ENCODE measurements around the gene TARS3.

Gene TARS3

DNA sequence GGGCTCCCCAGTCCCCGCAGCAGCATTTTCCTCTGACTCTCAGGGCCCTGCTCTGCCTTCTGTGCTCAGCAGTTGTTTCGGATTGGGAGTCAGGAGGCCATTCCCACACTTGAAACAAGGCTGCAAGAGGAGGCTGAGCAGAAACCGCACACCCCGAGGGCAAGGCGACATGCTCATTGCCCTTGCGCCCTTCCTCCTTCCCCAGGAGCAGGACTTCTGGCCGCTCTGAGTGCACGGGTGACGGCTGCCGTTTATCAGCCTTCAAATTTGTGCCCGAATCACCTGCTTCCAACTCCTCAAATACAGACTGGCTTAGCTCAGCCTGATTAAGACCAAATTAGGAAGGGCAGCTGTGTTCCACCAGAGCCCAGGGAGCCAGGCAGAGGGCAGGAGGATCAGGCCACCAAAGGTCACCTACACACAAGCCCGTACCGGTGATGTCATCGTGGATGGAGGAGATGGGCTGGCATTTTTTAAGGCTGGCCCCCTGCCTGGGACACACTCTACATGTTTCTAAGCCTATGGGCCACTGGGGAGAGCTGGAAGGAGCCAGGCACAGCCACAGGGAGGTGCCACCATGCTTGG, 110.2 kb downstream of the TARS3 start:
- ATAC-seq = no peak; the same call in 1 of the 3 replicates
- TF ChIP-seq ARNTL (CRISPR knock-in tag; IDR thresholded peaks at IDR 0.05; ENCODE audit: borderline replicate concordance, low read depth) (no peak), ZC3H10 (CRISPR knock-in tag; IDR thresholded peaks at IDR 0.05) (no peak), TOX (CRISPR knock-in tag; IDR thresholded peaks at IDR 0.05; ENCODE audit: borderline replicate concordance) (no peak), ZNF70 (CRISPR knock-in tag; IDR thresholded peaks at IDR 0.05) (no peak), ZFP3 (CRISPR knock-in tag; IDR thresholded peaks at IDR 0.05) (no peak), BACH2 (CRISPR knock-in tag; IDR thresholded peaks at IDR 0.05; ENCODE audit: borderline replicate concordance) (no peak), ISL1 (CRISPR knock-in tag; IDR thresholded peaks at IDR 0.05) (no peak)

DNA sequence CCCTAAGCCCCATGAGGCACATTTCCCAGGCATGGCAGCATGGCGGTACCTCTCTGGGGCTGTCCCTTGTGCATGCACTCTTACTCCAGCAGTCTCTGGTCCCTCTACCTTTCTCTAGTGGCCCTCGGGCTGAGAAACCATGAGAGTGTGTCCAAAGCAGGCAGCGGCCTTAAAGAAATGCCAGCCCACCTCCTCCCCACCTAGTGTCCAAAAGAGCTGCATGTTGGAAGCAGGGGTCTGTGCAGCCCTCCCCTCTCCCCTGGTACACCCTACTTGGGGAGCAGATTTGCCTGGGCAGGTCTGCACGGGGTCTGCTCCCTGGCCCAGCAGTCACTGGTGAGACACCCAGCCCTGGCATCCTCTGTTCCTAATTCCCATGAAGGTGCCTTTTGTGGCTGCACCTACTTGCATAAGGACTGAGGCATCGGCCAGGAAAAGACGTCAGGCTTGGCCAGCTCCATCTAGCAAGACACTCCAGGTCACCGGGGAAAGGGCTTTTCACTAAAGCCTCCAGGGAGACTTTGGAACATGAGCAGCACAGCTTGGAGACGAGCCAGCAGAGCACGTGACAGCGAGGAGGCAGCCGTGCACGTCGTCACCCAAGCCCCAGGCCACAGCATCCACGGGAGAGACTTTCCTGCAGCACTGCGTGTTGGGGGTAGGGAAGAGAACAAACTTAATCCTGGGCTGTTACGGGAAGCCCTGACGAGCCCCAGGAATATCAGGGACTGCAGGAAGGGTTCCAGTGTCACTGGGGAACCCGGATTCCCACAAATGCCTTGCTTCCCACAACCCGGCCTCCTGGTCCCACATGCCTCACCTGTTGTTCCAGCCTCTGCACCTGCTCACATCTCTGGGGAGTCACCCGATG, 110.9 kb downstream of the TARS3 start:
- ATAC-seq = no peak
- TF ChIP-seq ZC3H10 (CRISPR knock-in tag; IDR thresholded peaks at IDR 0.05) = no peak
- TF ChIP-seq ZNF70 (CRISPR knock-in tag; IDR thresholded peaks at IDR 0.05) = no peak
- no peak for TF ChIP-seq PPARA (CRISPR knock-in tag; IDR thresholded peaks at IDR 0.05; ENCODE audit: borderline replicate concordance)
- no peak for TF ChIP-seq ESRRG (CRISPR knock-in tag; IDR thresholded peaks at IDR 0.05)
- TF ChIP-seq, protein P1, sequence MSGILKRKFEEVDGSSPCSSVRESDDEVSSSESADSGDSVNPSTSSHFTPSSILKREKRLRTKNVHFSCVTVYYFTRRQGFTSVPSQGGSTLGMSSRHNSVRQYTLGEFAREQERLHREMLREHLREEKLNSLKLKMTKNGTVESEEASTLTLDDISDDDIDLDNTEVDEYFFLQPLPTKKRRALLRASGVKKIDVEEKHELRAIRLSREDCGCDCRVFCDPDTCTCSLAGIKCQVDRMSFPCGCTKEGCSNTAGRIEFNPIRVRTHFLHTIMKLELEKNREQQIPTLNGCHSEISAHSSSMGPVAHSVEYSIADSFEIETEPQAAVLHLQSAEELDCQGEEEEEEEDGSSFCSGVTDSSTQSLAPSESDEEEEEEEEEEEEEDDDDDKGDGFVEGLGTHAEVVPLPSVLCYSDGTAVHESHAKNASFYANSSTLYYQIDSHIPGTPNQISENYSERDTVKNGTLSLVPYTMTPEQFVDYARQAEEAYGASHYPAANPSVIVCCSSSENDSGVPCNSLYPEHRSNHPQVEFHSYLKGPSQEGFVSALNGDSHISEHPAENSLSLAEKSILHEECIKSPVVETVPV (CRISPR knock-in tag; IDR thresholded peaks at IDR 0.05) = no peak
- no peak for TF ChIP-seq RARB (CRISPR knock-in tag; IDR thresholded peaks at IDR 0.05)
- no peak for TF ChIP-seq ZNF565 (CRISPR knock-in tag; conservative IDR thresholded peaks at IDR 0.05; ENCODE audit: low read depth)
- TF ChIP-seq, protein P2, sequence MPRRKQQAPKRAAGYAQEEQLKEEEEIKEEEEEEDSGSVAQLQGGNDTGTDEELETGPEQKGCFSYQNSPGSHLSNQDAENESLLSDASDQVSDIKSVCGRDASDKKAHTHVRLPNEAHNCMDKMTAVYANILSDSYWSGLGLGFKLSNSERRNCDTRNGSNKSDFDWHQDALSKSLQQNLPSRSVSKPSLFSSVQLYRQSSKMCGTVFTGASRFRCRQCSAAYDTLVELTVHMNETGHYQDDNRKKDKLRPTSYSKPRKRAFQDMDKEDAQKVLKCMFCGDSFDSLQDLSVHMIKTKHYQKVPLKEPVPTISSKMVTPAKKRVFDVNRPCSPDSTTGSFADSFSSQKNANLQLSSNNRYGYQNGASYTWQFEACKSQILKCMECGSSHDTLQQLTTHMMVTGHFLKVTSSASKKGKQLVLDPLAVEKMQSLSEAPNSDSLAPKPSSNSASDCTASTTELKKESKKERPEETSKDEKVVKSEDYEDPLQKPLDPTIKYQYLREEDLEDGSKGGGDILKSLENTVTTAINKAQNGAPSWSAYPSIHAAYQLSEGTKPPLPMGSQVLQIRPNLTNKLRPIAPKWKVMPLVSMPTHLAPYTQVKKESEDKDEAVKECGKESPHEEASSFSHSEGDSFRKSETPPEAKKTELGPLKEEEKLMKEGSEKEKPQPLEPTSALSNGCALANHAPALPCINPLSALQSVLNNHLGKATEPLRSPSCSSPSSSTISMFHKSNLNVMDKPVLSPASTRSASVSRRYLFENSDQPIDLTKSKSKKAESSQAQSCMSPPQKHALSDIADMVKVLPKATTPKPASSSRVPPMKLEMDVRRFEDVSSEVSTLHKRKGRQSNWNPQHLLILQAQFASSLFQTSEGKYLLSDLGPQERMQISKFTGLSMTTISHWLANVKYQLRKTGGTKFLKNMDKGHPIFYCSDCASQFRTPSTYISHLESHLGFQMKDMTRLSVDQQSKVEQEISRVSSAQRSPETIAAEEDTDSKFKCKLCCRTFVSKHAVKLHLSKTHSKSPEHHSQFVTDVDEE (CRISPR knock-in tag; IDR thresholded peaks at IDR 0.05) = no peak
- no peak for TF ChIP-seq OSR1 (CRISPR knock-in tag; IDR thresholded peaks at IDR 0.05)
- no peak for TF ChIP-seq CSDC2 (CRISPR knock-in tag; IDR thresholded peaks at IDR 0.05)
- no peak for TF ChIP-seq ARNTL (CRISPR knock-in tag; IDR thresholded peaks at IDR 0.05; ENCODE audit: borderline replicate concordance, low read depth)
- TF ChIP-seq GLIS3 (CRISPR knock-in tag; IDR thresholded peaks at IDR 0.05) = no peak
- TF ChIP-seq TCF4 (CRISPR knock-in tag; IDR thresholded peaks at IDR 0.05; ENCODE audit: borderline replicate concordance) = no peak
- TF ChIP-seq ZNF8 (CRISPR knock-in tag; IDR thresholded peaks at IDR 0.05) = no peak
- no peak for TF ChIP-seq BACH2 (CRISPR knock-in tag; IDR thresholded peaks at IDR 0.05; ENCODE audit: borderline replicate concordance)
- TF ChIP-seq, protein P3, sequence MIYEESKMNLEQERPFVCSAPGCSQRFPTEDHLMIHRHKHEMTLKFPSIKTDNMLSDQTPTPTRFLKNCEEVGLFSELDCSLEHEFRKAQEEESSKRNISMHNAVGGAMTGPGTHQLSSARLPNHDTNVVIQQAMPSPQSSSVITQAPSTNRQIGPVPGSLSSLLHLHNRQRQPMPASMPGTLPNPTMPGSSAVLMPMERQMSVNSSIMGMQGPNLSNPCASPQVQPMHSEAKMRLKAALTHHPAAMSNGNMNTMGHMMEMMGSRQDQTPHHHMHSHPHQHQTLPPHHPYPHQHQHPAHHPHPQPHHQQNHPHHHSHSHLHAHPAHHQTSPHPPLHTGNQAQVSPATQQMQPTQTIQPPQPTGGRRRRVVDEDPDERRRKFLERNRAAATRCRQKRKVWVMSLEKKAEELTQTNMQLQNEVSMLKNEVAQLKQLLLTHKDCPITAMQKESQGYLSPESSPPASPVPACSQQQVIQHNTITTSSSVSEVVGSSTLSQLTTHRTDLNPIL (CRISPR knock-in tag; IDR thresholded peaks at IDR 0.05; ENCODE audit: low read depth) = no peak
- no peak for TF ChIP-seq SNAI2 (CRISPR knock-in tag; IDR thresholded peaks at IDR 0.05)

DNA sequence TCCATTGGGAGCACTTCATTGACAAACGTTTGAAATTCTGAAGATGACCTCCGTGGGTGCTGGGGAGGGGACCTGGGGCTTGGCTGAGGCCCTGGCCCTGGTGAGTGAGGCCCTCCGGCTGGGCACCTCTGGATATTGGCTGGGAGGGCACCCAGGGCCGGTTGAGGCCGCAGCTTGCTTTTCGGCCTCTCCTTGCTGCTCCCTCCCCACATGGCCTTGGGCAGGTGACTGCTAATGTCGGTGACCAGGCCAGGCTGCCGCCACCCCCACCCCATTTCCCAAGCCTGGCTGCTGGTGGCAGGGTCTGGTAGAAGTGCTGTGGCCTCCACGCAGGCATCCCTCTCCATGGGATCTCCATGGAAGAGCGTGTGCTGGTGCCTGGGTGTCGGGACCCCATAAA, 111.6 kb downstream of the TARS3 start:
- no peak for ATAC-seq
- TF ChIP-seq OSR1 (CRISPR knock-in tag; IDR thresholded peaks at IDR 0.05) (no peak), TCF4 (CRISPR knock-in tag; IDR thresholded peaks at IDR 0.05; ENCODE audit: borderline replicate concordance) (no peak), ZNF8 (CRISPR knock-in tag; IDR thresholded peaks at IDR 0.05) (no peak), SNAI2 (CRISPR knock-in tag; IDR thresholded peaks at IDR 0.05) (no peak), RARB (CRISPR knock-in tag; IDR thresholded peaks at IDR 0.05) (no peak), ZNF70 (CRISPR knock-in tag; IDR thresholded peaks at IDR 0.05) (no peak), PPARA (CRISPR knock-in tag; IDR thresholded peaks at IDR 0.05; ENCODE audit: borderline replicate concordance) (no peak), ZNF565 (CRISPR knock-in tag; conservative IDR thresholded peaks at IDR 0.05; ENCODE audit: low read depth) (no peak), ZFP30 (CRISPR knock-in tag; IDR thresholded peaks at IDR 0.05) (no peak), ESRRG (CRISPR knock-in tag; IDR thresholded peaks at IDR 0.05) (no peak), ZFP3 (CRISPR knock-in tag; IDR thresholded peaks at IDR 0.05) (no peak)
- TF ChIP-seq, protein P4, sequence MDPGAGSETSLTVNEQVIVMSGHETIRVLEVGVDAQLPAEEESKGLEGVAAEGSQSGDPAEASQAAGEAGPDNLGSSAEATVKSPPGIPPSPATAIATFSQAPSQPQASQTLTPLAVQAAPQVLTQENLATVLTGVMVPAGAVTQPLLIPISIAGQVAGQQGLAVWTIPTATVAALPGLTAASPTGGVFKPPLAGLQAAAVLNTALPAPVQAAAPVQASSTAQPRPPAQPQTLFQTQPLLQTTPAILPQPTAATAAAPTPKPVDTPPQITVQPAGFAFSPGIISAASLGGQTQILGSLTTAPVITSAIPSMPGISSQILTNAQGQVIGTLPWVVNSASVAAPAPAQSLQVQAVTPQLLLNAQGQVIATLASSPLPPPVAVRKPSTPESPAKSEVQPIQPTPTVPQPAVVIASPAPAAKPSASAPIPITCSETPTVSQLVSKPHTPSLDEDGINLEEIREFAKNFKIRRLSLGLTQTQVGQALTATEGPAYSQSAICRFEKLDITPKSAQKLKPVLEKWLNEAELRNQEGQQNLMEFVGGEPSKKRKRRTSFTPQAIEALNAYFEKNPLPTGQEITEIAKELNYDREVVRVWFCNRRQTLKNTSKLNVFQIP (CRISPR knock-in tag; IDR thresholded peaks at IDR 0.05; ENCODE audit: borderline replicate concordance, low read depth) = no peak
- TF ChIP-seq, protein P2 (CRISPR knock-in tag; IDR thresholded peaks at IDR 0.05) = no peak
- TF ChIP-seq, protein P1 (CRISPR knock-in tag; IDR thresholded peaks at IDR 0.05) = no peak
- TF ChIP-seq, protein P3 (CRISPR knock-in tag; IDR thresholded peaks at IDR 0.05; ENCODE audit: low read depth) = no peak
